Stomach (tissue), 9 donors: ENCODE data around the gene TUBB2B. TPM values are rescaled to one million over a fixed set of nuclear protein-coding genes. Genes with fewer than 3 reads are reported as not detected.
"Not testable (repeated sequence)": the region's sequence is repeated elsewhere in the genome, so short reads cannot be mapped to it uniquely, and the experiment has no call there.

Experiments used
- DNase-seq, 2 donors: peaks; one replicate each; pipeline versions ENCODE4 v3.0.0 to v3.0.0-alpha.2; 2013 to 2019
- H3K27ac ChIP-seq, 5 donors: fragments of 200-600 bp in 4 of 5; sonication (generic) in 4 of 5; one replicate each; pipeline ENCODE4 v1.5.1; 2013 to 2019; ENCODE audit warnings: mild to moderate bottlenecking in 1 of 5, moderate library complexity in 1 of 5
- H3K27me3 ChIP-seq, 3 donors: fragments of 200-600 bp; sonication (generic); one replicate each; pipeline ENCODE4 v1.5.1; 2017 to 2019; ENCODE audit warnings: mixed run types in 1 of 3
- H3K36me3 ChIP-seq, 4 donors: fragments of 200-600 bp; sonication (generic); 1 replicate in 3 of 4; 2 replicates in 1 of 4; pipeline ENCODE4 v1.5.1; 2016 to 2019
- H3K4me1 ChIP-seq, 4 donors: fragments of 200-600 bp; sonication (generic); one replicate each; pipeline ENCODE4 v1.5.1; 2016 to 2019
- H3K4me3 ChIP-seq, 4 donors: fragments of 200-600 bp; sonication (generic) in 3 of 4; one replicate each; pipeline ENCODE4 v1.5.1; 2016 to 2019; ENCODE audit warnings: mild to moderate bottlenecking in 1 of 4
- H3K9me3 ChIP-seq, 4 donors: fragments of 200-600 bp; sonication (generic); one replicate each; pipeline ENCODE4 v1.5.1; 2016 to 2019
- CTCF ChIP-seq, 7 experiments: fragments of 450-650 bp in 4 of 7; fragments of 200-600 bp in 3 of 7; sonication (generic) in 3 of 7; IDR thresholded peaks; one replicate each; pipeline ENCODE4 v1.5.1; 2016 to 2019; ENCODE audit warnings: antibody characterized with exemption in 7 of 7, control low read depth in 2 of 7, mild to moderate bottlenecking in 1 of 7
- EP300 ChIP-seq: sonication (generic); formaldehyde crosslinking; IDR thresholded peaks from one replicate; pipeline ENCODE4 v1.6.1; 2017; ENCODE audit warnings: antibody characterized with exemption
- POLR2A ChIP-seq, 4 donors: fragments of 450-650 bp; IDR thresholded peaks; one replicate each; pipeline ENCODE4 v1.6.1; 2016; ENCODE audit warnings: antibody characterized with exemption in 4 of 4, control low read depth in 2 of 4, mild to moderate bottlenecking in 1 of 4, moderate library complexity in 1 of 4
- POLR2AphosphoS5 ChIP-seq, 3 donors: sonication (generic); formaldehyde crosslinking; IDR thresholded peaks; one replicate each; pipeline ENCODE4 v1.6.1; 2016; ENCODE audit warnings: antibody characterized with exemption in 3 of 3
- WGBS, 5 donors: extraction: QIAGEN DNeasy Blood & Tissue Kit in 3 of 5; methylation state at CpG; one replicate each; pipeline versions ENCODE4 v1.1.5 to v1.1.7; 2013 to 2018; 5-methylcytosine and 5-hydroxymethylcytosine counted together
- intact Hi-C: fragments of 100-400 bp; cut with DNase I; formaldehyde crosslinking; loops from one replicate; pipeline ENCODE4 v1.15.1; 2023; ENCODE audit warnings: low total_unique reads
- polyA plus RNA-seq, 3 donors: library from polyadenylated mRNA; stranded (reverse); fragments of 200-250 nt; gene quantifications; one replicate each; pipeline ENCODE4 v1.2.3, GENCODE V29; 2013
- total RNA-seq, 5 donors: library from RNA; depleted of rRNA; stranded (reverse); fragments of >200 nt; gene quantifications; one replicate each; pipeline versions ENCODE4 v1.1.0 to v1.2.3, GENCODE V29; 2014 to 2016
- donor health status: healthy with polysubstance abuse.
- donor health status: Bipolar disorder and iron deficiency.
- donor health status: healthy.

TUBB2B gene
- total and polyA plus RNA-seq, 8 donors = 1.4 to 31.4 (median 4.4) TPM; not detected in 2

- TF ChIP-seq POLR2AphosphoS5 (IDR thresholded peaks at IDR 0.05) = no peak
- TF ChIP-seq CTCF (IDR thresholded peaks at IDR 0.05) = no peak
- TF ChIP-seq POLR2A (IDR thresholded peaks at IDR 0.05) = no peak
- TF ChIP-seq EP300 = no peak
- Histone ChIP-seq H3K9me3 (no peaks in the 10 kb centered on the region), H3K27ac (no peak overlapping the region), H3K4me3 (no peak overlapping the region), H3K4me1 (no peaks in the 10 kb centered on the region), H3K27me3 (no peaks in the 10 kb centered on the region), H3K36me3 (no peaks in the 10 kb centered on the region)
- no peak for DNase-seq
- intact Hi-C loops = no loop called here
Observed at GRCh38 chr6:3200682-3201081, 26.8 kb downstream of the TUBB2B start.

GRCh38 chr6:3199382-3199781 is 28.1 kb downstream of the TUBB2B start:
- no peak overlapping the region for H3K4me3 ChIP-seq
- intact Hi-C loops = no loop called here
- 81 to 86% (median 84%) methylated on average over 5 of the region's 5 CpGs for WGBS, 5 donors
- H3K27ac ChIP-seq = no peak overlapping the region
- no peaks in the 10 kb centered on the region for H3K27me3 ChIP-seq
- H3K36me3 ChIP-seq = no peaks in the 10 kb centered on the region
- DNase-seq = no peak
- H3K9me3 ChIP-seq = no peaks in the 10 kb centered on the region
- TF ChIP-seq POLR2A (IDR thresholded peaks at IDR 0.05) = no peak
- no peak for TF ChIP-seq EP300
- TF ChIP-seq CTCF (IDR thresholded peaks at IDR 0.05) = no peak
- no peak for TF ChIP-seq POLR2AphosphoS5 (IDR thresholded peaks at IDR 0.05)
- peaks cover 0 to 6% (median 0%) of the 10 kb centered on the region in 4 donors for H3K4me1 ChIP-seq

- H3K27me3 ChIP-seq, DNase-seq, intact Hi-C loops, H3K9me3 ChIP-seq, H3K36me3 ChIP-seq, H3K27ac ChIP-seq, H3K4me1 ChIP-seq, H3K4me3 ChIP-seq: not testable (repeated sequence)
- WGBS, 5 donors = 74 to 94% (median 82%) methylated on average over 4 of the region's 5 CpGs
Observed at GRCh38 chr6:3197734-3198133, 29.7 kb downstream of the TUBB2B start.

- TF ChIP-seq POLR2A (IDR thresholded peaks at IDR 0.05) (no peak), EP300 (no peak), CTCF (IDR thresholded peaks at IDR 0.05) (no peak), POLR2AphosphoS5 (IDR thresholded peaks at IDR 0.05) (no peak)
- Histone ChIP-seq H3K36me3 (no peaks in the 10 kb centered on the region), H3K9me3 (no peaks in the 10 kb centered on the region), H3K27ac (no peak overlapping the region), H3K27me3 (no peaks in the 10 kb centered on the region), H3K4me1 (peaks cover 0 to 6% (median 0%) of the 10 kb centered on the region in 4 donors), H3K4me3 (no peak overlapping the region)
- WGBS, 5 donors = 76 to 84% (median 82%) methylated on average over 5 of the region's 5 CpGs
- DNase-seq = no peak
- intact Hi-C loops = no loop called here
Observed at GRCh38 chr6:3196770-3197169, 30.7 kb downstream of the TUBB2B start.

GRCh38 chr6:3195695-3196497 is 31.6 kb downstream of the TUBB2B start:
- H3K4me3 ChIP-seq = no peak overlapping the region
- no peak for TF ChIP-seq POLR2A (IDR thresholded peaks at IDR 0.05)
- TF ChIP-seq CTCF (IDR thresholded peaks at IDR 0.05) = peak in 1 of 7 experiments; percentile 5
- intact Hi-C loops = no loop called here
- 71 to 78% (median 73%) methylated on average over 13 to 16 of the region's 16 CpGs for WGBS, 5 donors
- H3K9me3 ChIP-seq = no peaks in the 10 kb centered on the region
- no peaks in the 10 kb centered on the region for H3K27me3 ChIP-seq
- no peak for DNase-seq
- no peak overlapping the region for H3K27ac ChIP-seq
- no peaks in the 10 kb centered on the region for H3K36me3 ChIP-seq
- H3K4me1 ChIP-seq = peaks cover 0 to 6% (median 0%) of the 10 kb centered on the region in 4 donors
